HG03342 (cell line): ENCODE measurements around the gene TSR2.
"Not testable (repeated sequence)": the region's sequence is repeated elsewhere in the genome, so short reads cannot be mapped to it uniquely, and the experiment has no call there.

Experiments
- ATAC-seq: cut with Tn5 transposase; IDR thresholded peaks from one replicate; pipeline ENCODE4 v1.9.1; 2021; ENCODE audit warnings: mild to moderate bottlenecking, moderate library complexity; ENCODE audit not compliant: unreplicated experiment

The TSR2 gene

DNA sequence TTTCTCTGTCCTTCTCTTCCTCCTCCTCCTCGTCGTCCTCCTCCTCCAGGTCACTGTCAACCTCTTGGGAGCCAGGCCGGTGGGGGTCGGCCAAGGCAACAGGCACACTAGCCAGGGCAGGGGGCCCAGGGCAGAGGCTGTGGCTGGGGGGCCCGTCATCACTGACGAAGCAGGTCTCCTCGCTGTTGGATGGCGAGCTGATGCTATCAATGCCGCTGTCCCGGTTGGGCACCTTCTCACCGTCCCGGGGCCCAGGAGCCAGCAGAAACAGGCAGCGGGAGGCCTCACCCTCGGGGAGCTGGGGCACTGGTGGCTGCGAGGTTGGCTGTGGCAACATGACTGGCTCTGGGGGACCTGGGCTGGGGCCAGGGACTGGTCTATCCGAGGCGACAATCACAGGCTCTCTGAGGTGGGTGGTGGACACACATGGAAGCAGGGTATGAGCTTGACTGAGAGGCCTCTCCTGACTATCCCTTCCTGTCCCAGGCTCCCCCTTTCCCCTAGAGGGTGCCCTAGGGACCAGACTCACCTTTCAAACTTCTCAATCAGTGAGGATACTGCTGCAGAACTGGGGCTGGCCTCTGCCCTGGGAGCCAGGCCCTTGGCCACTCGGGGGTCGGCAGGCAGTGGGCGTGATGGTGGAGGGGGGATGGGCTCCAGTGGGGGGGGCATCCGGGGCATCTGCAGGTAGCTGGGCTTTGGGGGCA lies 30.0 kb downstream of the TSR2 start:
- ATAC-seq = no peak

DNA sequence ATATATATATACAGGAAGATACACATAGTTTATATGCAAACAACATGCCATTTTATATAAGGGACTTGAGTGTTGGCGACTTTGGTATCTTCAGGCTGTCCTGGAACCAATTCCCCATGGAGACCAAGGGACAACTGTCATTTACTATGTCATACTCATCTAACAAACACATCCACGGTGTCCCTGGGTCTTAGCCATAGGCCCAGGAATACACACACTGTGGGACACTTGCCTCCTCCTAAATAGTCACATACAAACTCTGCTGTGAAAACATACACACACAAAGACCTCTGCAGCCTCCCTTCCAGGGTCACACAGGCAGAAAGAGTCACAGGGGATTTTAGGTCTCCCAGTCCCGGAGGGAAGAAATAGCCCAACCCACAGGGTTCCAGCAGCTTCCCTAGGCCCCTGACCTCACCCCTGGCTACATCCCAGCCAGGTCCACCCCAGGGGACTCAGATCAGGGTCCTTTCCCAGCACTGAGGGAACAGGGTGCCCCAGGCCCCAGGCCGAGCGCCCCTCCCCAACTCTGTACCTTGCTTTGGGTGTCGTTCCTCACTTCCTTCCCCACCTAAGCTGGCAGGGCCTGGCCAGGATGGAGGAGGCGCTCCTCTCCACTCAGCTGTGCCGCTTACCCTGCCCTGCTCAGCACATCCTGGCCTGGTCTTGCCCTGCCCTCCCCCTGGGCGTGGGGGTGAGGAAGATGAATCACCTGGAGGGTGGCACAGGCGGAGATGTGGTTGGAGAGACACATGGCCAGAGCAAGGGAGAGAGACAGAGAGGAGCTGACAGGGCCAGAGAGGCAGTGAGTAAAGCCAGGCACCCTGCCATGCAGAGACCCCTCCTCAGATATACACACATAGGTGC lies 34.0 kb downstream of the TSR2 start:
- no peak for ATAC-seq

DNA sequence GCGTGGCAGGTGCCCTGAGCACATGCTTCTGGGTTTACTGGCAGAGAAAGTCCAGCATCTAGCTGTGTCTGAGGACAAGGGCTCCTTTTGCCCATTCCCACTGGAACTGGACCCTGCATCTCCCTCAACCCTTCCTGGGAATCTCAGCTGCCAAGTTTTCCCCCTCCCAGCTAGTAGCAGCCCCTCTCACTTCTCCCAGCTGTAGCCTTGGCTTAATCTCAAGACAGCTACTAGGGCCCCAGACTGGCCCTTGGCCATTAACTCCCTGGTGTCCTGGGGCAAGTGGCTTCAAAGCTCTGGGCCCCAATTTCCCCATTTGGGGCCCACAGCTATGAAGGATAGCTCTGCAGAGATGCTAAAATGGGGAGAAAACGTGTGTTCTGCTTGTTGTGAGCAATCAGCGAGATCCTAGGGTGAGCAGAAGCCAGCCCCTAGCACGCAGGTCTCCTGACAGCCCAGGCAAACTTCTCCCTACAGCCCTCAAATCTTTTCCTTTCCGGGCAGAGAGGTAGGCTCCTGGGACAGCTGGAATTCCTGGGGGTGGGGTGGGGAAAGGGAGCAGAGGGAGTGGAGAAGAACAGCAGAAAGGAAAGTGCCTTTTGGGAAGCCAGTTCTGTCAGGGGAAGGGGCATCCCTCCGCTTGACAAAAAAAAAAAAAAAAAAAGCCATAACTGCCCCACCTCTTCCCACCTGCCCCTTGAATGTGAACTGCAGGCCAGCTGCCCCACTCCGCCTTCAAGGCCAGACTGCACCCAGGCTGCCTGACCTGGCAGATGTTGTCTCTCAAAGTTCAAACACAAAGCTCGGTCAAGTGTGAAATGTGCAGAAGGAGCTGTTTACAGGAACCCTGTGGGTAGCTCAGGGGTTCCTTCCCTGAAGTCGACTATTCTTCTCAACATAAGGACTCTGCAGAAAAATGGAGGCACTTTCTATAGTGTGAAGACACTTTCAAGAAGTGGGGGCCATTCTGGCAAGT lies 39.2 kb downstream of the TSR2 start:
- ATAC-seq = no peak

DNA sequence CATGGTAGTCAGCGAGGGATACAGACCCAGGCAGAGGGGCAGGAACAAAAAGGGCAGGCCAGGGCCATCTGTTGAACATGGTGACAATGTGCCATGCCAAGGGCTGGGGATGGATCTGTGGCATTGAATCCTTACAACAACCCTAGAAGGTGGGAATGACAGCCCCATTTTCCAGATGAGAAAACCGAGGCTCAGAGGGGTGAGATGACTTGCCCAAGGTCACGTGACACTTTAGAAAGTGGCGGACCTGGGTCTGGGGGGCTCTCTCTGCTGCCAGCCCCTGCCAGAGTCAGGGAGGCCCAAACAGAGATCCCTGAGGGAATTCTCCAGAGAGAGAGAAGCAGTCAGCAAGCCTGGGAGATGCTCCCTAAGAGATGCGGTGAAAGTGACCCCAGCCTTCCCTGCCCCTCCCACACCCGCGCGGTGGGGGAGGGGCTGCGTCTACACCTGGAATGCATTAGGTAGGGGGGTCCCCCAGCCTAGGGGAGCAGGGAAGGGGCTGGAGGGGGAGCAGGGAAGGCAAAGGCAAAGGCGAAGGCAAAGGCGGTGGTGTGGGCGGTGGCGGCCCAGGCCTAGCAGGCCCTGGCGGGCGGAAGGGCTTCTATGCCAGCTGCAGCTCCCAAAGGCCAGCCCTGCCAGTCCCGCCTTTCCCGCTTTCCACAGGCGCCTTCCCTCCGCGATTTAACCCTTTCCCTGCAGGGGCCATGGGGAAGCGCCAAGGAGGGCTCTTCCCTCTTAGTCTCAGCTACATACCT lies 42.8 kb downstream of the TSR2 start:
- ATAC-seq = no peak

DNA sequence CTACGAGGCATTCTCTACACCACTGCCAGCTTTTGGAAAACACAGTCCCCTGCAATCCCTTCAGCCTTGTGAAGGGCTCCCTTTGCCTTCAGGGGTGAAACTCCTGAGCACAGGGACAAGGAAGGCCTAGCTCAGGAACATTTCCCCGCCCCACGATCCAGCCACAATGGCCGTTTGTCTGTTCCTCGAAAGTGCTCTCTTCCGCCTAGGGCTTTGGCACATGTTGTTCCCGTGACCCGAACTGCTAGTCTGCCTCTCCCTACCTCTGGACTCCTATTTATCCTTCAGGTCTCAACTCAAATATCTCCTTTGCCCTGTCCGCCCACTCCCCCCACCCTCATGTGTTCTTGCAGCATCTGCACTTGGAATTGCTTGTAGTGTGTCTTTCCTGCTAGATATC lies 43.7 kb downstream of the TSR2 start:
- ATAC-seq = no peak

DNA sequence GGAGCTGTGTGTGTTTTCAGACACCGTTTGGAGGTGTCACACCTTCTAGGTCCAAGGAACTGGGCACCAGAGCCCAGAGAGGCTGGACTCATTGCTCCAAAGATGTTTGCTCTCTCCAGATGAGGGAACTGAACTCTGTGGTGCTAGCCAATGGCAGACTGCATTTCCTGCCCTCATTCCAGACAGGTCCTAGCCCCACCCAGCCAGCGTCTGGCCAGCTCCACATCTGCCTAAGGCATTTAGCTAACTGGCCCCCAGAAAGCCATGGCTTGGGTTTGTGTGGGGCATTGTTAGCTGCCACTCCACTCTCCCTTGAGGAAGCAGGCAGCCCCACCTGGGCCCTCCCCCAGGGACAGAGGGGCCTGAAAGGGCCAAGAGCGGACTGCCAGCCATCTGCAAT lies 44.5 kb downstream of the TSR2 start:
- no peak for ATAC-seq

DNA sequence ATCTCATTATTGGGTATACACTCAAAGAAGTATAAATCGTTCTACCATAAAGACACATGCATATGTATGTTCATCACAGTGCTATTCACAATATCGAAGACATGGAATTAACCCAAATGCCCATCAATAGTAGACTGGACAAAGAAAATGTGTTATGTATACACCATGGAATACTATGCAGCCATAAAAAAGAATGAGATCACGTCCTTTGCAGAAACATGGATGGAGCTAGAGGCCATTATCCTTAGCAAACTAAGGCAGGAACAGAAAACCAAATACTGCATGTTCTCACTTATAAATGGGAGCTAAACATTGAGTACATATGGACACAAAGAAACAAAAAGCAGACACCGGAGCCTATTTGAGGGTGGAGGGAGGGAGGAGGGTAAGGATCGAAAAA lies 49.6 kb downstream of the TSR2 start:
- ATAC-seq = not testable (repeated sequence)

DNA sequence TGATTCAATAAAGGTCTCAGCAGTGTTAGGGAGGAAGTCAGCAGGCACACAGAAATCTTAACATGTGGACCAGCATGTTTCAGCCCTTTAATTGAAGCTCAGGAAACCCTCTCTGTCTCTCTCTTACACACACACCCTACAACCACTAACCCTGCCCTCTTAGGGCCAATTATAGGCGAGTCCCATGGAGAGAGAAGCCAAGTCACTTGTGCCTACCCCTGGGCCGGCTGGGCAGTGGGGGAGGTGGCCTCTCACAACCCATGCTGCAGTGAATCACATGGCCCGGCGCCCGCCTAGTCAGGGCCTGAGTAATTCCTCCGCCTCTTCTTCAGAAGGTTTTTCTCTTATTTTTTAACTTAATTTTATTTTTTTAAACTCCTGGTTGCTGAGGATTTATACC lies 52.1 kb downstream of the TSR2 start:
- no peak for ATAC-seq

DNA sequence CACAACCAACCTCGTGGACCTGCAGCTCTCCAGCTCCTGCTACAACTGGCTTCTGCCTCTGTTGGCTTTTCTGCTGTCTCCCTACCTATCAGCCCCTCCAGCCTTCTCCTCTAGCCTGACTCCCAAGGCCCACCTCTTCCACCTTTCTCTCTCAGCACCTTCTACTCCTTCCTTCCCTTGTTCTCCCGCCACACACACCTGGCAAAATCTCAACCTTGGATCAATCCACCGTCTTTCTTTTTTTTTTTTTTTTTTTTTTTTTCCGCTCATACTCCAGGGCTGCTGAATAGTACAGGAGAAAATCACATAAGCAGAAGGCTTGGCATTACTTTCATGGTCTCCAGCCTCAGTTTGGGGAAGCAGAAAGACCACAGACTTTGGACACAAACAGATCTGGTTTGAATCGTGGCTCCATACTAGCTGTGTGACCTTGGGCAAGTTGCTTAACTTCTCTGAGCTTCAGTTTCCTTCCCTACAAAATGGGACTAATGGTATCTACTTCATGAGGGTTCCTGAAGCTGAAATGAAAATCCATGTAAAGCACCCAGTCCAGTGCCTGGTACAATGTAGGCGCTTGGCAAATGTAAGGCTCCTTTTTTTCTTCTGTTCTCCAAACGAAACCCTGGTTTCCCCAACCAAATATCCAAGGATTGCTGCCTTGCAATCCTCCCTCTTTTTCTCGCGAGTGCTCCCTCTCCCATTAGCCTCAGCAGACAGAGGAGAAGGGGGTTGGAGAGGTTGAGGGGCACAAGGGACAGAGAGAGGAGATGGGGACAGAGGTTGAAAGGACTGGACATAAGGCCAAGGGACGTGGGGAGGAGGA lies 54.2 kb downstream of the TSR2 start:
- ATAC-seq = no peak
